Coronary artery (tissue), 2 donors: Measurements from ENCODE around the gene RANBP3.

ENCODE experiments used
- DNase-seq: peaks from one replicate; pipeline ENCODE4 v3.0.0-alpha.2; 2017; ENCODE audit warnings: low spot score
- H3K27ac ChIP-seq, 2 donors: fragments of 200-600 bp; sonication (generic); one replicate each; pipeline ENCODE4 v1.5.1; 2016 to 2019
- H3K4me3 ChIP-seq: fragments of 200-600 bp; sonication (generic); 2 replicates; pipeline ENCODE4 v1.5.1; 2016; ENCODE audit warnings: mild to moderate bottlenecking, moderate library complexity
- CTCF ChIP-seq: fragments of 200-600 bp; sonication (generic); IDR thresholded peaks from one replicate; pipeline ENCODE4 v1.5.1; 2019; ENCODE audit warnings: antibody characterized with exemption

RANBP3 gene

GRCh38 chr19:5917431-5918107, 60.4 kb downstream of the RANBP3 start:
- Histone ChIP-seq H3K4me3 (no peak overlapping the region), H3K27ac (no peak overlapping the region)
- no peak for DNase-seq
- TF ChIP-seq CTCF = no peak

- Histone ChIP-seq H3K4me3 (no peak overlapping the region), H3K27ac (peak overlapping the region in 1 of 2 donors; percentile 13)
- DNase-seq = no peak
- no peak for TF ChIP-seq CTCF
Measured at GRCh38 chr19:5916181-5916708, 61.7 kb downstream of the RANBP3 start.

- Histone ChIP-seq H3K27ac (no peak overlapping the region), H3K4me3 (no peak overlapping the region)
- no peak for DNase-seq
- no peak for TF ChIP-seq CTCF
Measured at GRCh38 chr19:5915782-5916165, 62.2 kb downstream of the RANBP3 start.

- Histone ChIP-seq H3K27ac (peak overlapping the region in 1 of 2 donors; percentile 63), H3K4me3 (peak overlapping the region; percentile 12)
- no peak for TF ChIP-seq CTCF
- no peak for DNase-seq
Measured at GRCh38 chr19:5914946-5915781, 62.8 kb downstream of the RANBP3 start.

GRCh38 chr19:5914358-5914774, 63.6 kb downstream of the RANBP3 start:
- no peak for TF ChIP-seq CTCF
- DNase-seq = no peak
- Histone ChIP-seq H3K27ac (peak overlapping the region in 1 of 2 donors; percentile 63), H3K4me3 (peak overlapping the region; percentile 12)

DNA sequence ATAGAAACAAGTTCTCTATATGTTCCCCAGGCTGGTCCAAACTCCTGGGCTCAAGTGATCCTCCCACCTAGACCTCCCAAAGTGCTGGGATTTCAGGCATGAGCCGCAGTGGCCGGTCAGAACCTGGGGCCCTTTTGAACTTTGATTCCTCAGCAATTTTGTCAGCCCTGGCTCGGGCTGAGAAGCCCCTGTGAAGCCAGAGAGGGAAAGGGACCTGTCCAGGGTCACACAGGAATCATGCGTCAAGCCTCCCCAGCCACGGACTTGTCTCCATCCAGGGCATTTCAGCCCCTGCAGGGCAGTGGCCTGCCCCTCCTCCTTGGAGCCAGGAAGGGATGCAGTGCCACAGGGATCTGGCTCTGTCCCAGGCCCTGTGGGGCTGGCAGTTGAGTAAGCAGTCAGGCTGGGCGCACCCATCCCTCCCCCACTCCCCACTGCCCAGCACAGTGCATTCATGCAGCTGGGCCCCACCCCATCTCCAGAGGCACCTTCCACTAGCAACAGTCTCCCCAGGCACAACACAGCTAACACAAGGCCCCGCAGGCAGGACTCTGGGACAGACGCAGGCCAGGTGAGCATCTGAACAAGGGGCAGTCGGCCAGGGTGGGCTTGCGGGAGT, 64.1 kb downstream of the RANBP3 start, which contains the start of gene CAPS:
Gene CAPS (plus strand): TSS at position 516 of the 619 bp plus-strand sequence. CDS start 153 bp downstream, outside the sequence.
- Histone ChIP-seq H3K4me3 (peak within 1 kb of the TSS; percentile 12), H3K27ac (peak within 1 kb of the TSS in 1 of 2 donors; percentile 63)
- no peak for DNase-seq
- TF ChIP-seq CTCF = no peak
